ENCODE measurements around the gene KDM6A. TPM values are rescaled to one million over a fixed set of nuclear protein-coding genes. Genes with fewer than 3 reads are reported as not detected.

The KDM6A gene
- total RNA-seq, 1 experiment from 2014 or later: 42.8 TPM

DNA sequence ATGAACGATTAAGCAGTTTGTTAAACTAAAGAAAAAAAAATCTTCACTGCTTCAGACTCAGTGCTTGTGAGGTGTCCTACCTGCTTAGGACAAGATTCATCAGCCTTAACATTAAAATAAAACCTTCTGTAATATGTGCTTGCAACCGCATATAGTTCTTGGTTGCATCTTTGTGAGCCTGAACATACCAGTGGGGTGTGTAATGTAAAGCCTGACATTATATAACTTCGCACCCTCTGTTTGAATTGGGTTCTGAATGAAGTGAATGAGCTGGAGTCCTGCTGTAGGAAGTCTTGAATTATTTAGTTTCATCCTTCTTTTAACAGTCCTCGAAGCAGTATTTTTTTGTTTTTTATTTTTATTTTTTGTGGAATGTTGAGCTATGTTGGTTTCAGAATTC, 3.1 kb downstream of the KDM6A start:
- Histone ChIP-seq H2BK120ac (ENCODE audit: low read depth, low read length, poor library complexity, severe bottlenecking) (no peak overlapping the region), H3K4me2 (ENCODE audit: insufficient read depth, insufficient read length, low read length) (no peak overlapping the region), H4K20me1 (ENCODE audit: control insufficient read depth, insufficient read depth, insufficient read length) (no peaks in the 10 kb centered on the region), H3K27ac (ENCODE audit: insufficient read length, low read depth, low read length) (no peak overlapping the region), H2BK5ac (ENCODE audit: insufficient read length, low read length) (no peak overlapping the region), H3K9me3 (ENCODE audit: control insufficient read depth, low read depth, low read length) (peaks cover 11% of the 10 kb centered on the region), H3K4me1 (ENCODE audit: insufficient read depth, low read length) (no peaks in the 10 kb centered on the region), H2BK15ac (ENCODE audit: low read depth, low read length) (no peak overlapping the region), H3K56ac (ENCODE audit: insufficient read length, low read depth, low read length) (no peak overlapping the region), H3K9ac (ENCODE audit: extremely low read depth, insufficient read length, low read length) (no peak overlapping the region), H2BK20ac (ENCODE audit: low read depth, low read length, poor library complexity, severe bottlenecking) (no peak overlapping the region), H2AK5ac (ENCODE audit: insufficient read length, low read length) (no peak overlapping the region), H3T11ph (ENCODE audit: low read length) (no peak overlapping the region), H4K8ac (replicated peaks; ENCODE audit: insufficient read length, low read depth, low read length) (no peak overlapping the region), H3K79me1 (ENCODE audit: insufficient read depth, low read depth, low read length, poor library complexity, severe bottlenecking) (no peaks in the 10 kb centered on the region), H3K23ac (ENCODE audit: insufficient read length, low read depth, low read length) (no peak overlapping the region), H2AFZ (ENCODE audit: low read length) (no peak overlapping the region), H4K5ac (ENCODE audit: insufficient read length, low read depth, low read length) (no peak overlapping the region), H3K23me2 (ENCODE audit: insufficient read length, low read depth, low read length, poor library complexity, severe bottlenecking) (no peaks in the 10 kb centered on the region), H3K14ac (ENCODE audit: insufficient read depth, low read length) (no peak overlapping the region), H3K79me2 (ENCODE audit: insufficient read depth, low read length) (peaks cover 14% of the 10 kb centered on the region; the same call in 1 of the 2 replicates), H2BK12ac (ENCODE audit: insufficient read length, low read depth, low read length) (no peak overlapping the region), H4K91ac (ENCODE audit: insufficient read length, low read depth, low read length) (no peak overlapping the region), H3K4ac (ENCODE audit: low read depth, low read length) (no peak overlapping the region), H3K18ac (ENCODE audit: insufficient read length, low read depth, low read length) (no peak overlapping the region), H3K27me3 (ENCODE audit: insufficient read depth, low read length) (no peaks in the 10 kb centered on the region)
- no peak for TF ChIP-seq CTCF (conservative IDR thresholded peaks at IDR 0.05)
- Mint-ChIP-seq H3K27me3 (ENCODE audit: low read depth) (no peaks in the 10 kb centered on the region), H3K4me1 (peaks cover 3 to 11% of the 10 kb centered on the region in 2 experiments), H3K4me3 (peak overlapping the region; percentile 6 to 67; a peak in 4 of 5 replicates), H3K36me3 (ENCODE audit: insufficient read depth in 1 of 3, low read depth in 3 of 3) (peaks cover 9 to 16% (median 12%) of the 10 kb centered on the region in 3 experiments), H3K27ac (no peak overlapping the region), H3K9me3 (peaks cover 40 to 48% of the 10 kb centered on the region in 2 experiments)
- DNase-seq: no peak
- WGBS (ENCODE audit: extremely low coverage, insufficient read length, low lambda C conversion rate): no CpG with 5 or more reads among the region's 4 CpGs
